ENCODE data around the gene SNX20.

Gene SNX20

DNA sequence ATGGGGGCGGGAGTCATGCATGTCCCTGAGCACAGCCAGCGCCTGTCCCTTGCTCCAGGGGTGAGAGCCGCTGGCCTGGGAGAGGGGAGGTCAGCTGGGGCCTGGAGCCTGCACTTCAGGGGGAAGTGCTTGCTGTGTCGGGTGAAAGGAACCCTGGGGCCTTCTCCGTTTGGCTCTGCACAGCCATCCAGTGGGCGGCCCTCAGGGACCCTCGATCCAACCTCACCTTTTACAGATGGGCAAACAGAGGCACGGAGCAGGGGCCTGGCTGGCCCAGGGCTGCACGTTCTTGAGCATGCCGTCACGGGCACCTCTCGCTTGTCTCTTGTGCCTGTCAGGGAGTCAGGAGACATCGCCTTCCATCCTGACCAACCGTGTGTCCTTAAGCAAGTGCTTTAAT, 1.8 kb downstream of the SNX20 start:
- no peak for DNase-seq

DNA sequence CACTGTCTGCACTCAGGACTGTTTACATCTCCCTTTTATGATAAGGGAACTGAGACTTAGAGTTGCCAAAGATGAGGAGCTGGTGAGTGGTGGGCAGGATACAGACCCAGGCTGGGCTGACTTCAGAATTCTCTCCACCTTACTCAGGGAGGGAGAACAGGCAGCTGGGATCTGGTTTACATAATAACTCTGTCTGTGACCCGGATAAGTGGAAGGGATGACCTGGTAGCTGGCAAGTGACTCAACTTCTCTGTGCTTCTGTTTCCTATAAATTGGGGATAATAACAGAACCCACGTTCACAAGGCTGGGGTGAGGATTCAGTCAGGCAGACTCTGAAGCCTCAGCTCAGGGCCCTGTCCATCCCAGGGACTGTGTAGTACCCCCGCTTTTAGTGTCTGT, 2.6 kb downstream of the SNX20 start:
- no peak for DNase-seq

DNA sequence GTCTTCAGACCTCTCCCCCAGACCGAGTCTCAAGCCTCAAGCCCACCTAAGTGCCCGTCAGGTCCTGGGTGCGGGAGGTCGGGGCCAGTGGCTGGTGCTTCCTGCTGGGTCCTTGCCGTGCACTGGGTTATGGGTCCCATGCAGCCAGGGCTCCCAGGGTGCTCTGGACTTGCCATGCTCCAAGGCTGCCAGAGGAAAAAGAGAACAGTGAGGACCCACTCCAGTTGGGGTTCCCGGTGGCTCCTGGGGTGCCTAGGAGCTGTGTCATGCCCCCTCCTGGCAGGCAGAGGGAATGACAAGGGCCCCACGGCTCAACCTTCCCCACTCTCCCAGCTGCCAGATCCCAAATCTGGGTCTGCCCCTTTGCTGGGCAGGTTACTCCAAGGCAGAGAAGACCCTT, 3.8 kb downstream of the SNX20 start:
- DNase-seq = no peak

DNA sequence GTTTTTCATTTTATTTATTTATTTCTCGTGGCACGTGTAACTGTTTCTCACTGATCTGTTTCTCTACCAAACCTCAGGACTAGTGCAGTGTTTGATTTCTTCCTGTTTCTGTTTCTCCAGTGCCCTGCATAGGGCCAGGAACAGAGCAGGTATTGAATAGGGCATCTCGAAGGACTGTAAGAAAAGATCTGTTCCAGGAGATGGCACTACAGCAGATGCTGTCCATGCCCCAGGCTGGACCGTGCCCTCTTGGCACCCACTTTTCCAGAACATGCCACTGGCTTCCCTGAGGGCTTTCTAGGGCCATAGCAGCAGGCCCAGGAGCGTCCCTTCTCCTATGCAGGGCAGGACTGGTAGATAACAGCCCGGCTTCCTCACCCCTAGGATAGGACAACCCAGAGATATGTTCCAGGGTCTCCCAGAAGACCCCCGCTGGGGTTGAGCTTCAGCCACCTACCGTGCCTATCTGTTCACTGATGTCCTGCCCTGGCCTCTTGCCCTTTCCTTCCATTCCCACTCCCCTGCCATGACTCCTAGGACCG, 4.4 kb downstream of the SNX20 start:
- no peak for DNase-seq

DNA sequence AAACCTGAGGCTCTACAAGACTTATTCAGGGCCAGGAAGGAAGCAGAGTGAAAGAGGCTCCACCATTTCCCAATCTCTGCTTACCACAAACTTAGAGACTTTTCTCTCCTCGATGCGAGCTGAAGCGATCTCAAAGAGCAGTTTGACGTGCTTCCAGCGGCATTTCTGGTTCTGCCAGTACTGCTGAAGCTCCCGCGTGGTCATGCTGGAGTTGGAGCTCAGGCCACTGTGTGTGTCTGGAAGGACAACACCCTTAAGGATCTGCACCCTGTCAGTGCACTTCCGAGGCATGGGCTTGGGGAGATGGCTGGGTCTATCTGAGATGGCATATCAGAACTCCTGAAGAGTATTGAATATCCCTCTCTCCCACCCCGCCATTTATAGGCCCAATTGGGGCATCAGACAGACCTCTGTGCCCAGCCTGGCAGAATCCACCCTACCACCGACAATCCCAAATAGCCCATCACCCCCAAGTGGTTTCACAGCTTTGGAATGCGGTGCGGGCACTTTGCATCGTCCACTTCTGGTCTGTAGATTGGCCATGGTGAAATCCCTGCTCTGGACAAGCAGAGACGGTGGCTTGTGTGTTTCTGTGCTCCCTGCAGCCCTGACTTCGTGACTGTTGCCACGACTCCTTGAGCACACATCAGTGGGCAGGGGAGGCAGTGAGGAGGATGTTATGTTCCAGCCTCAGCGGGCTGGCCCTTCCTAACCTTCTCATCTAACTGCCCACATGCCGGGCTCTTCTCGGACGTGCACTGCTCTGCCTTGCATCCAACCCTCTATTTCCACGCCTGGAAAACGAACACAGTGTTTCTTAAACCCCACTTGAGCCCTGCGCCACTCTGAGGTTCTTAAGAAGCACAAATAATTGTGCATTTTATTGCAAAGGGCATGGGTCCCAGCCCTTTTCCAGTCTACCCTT, 5.2 kb downstream of the SNX20 start:
- DNase-seq = no peak

DNA sequence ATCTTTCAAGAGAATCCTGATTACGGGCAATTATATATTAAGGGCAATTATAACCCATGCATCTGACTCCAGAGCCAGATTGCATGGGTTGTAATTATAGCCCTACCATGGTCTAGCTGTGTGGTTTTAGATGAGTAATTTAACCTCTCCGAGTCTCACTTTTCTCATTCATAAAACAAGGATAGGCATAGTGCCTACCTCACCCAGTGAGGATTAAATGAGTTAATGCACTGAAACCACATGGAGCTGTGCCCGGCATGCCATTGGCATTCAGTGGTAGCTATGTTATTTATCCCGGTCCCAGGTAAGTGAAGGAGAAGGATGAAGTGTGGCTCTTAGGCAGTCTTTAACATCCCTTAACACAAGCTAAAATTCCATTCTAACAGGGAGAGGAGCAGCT, 6.3 kb downstream of the SNX20 start:
- no peak for DNase-seq

DNA sequence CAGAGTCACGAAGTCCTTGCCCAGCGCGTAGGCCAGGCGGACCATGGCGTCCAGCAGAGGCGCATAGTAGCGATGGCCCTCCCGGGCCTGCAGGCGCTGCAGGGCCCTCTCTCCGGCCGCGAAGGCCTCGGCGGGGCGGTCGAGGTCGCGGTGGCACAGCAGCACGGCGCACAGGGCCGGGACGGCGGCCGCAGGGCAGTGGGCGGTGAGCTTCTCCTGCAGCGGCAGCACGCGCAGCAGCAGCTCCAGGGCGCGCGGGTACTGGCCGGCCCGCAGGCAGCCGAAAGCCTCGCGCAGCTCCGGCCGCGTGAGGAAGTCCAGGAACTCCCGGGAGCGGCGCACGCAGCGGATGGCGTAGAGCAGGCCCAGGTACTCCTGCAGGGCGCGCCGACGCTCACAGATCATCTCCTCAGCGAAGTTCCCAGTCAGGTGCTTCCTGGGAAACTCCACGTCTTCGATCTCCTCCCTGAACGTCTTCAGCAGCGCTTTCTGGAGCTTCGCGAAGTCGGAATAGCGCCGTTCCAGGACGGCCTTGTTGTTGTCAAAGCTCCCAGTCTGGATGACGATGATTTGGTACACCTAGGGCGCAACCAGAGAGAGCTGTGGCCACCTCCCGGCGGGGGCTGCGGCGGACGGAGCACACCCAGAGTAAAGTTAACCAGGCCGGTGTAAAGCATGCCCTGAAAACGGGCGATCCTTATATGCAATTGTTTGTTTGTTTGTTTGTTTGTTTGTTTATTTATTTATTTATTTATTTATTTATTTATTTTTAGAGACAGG, 7.4 kb downstream of the SNX20 start:
- DNase-seq = no peak

DNA sequence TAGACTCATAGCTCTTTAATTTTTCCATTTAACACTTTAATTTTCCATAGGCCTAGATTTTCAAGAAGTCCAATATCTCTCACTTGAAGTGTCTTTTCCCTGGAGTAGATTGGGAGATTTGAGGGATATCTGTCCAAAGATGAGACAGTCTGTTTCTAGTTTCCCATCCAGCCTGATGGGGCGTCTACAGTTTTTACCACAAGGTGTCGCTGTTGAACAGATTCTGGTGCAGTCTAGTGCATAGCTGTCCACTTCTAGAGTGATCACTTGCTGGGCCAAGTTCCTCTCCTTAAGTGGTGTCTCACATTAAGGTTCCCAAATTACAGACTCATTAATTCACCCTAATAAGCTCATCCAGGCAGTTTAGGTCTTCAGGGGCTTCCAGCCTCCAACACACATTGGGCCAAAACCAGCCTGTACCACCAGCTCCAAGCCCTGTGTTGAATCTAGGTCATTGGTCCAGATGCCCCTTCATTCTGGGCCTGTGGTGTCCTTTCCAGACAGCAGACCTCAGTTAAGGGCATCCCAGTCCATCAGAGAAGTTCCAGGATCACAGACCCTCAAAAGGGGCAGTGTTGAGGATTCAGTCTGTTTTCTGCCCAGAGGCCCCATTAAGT, 9.4 kb downstream of the SNX20 start:
- DNase-seq = no peak

DNA sequence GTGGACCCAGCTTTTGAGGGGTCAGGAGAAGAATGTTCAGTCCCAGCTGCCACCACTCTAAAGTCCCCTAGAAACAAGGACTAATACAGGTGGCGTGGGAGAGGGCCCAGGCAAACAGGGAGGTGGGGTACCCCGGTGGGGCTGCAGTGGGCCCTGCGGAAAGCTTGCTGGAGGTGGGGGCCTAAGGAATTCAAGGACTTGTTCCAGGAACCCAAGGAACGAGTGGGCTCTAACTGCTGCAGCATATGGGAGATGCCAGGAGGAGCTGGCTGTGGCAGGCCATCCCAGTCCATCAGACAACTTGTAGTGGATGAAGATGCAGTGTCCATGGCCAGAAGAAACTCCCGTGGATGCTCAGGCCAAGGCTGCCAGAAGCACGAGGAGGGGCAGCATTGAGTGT, 10.6 kb downstream of the SNX20 start:
- DNase-seq = no peak

DNA sequence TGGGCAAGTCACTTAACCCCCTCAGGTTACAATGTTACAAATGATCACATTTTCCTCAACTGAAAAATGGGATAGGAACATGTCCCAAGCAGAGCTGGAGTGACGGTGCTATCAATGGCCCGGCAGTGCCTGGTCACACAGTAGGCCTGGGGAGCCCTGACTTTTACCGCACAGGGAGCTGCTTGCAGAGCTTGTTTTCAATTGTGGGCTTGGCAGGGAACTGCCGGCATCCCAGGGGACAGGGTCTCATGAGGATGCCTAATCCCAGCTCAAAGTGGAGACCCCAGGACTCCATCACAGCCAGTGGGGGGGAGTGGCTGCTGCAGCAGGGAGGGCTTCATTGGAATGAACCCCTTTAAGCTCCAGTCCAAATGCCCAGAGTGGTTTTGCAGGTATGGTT, 11.4 kb downstream of the SNX20 start:
- DNase-seq = no peak

DNA sequence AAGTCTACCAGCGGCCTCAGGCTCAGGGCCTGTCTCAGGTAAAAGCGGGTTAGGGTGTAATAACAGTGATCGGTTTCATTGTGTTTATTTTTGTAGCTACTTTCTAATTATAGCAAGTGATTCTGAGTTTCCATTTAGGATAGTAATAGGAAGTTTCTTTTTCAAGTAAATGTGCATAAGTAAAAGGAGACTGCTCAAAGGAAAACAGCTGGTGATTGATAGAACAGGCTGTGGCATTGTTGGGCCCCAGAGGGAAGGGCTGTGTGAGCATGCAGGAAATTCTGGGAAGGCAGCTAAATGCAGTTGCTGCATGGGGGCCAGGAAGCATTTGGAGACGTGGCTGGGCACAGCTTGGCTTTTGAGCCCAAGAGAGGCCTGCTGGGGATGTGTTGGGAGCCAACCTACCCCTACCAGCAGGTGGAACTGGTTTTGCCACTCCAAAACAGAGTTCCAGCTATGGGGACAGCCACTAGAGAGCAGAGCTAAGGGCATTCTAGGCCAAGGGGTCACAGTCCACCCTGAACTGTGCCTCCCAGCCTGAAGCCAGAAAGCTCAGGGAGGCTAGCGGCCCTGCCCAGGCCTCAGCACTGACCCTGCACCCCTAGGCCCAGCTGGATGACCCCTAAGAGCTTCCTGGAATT, 12.6 kb downstream of the SNX20 start:
- DNase-seq = peak; percentile 63

DNA sequence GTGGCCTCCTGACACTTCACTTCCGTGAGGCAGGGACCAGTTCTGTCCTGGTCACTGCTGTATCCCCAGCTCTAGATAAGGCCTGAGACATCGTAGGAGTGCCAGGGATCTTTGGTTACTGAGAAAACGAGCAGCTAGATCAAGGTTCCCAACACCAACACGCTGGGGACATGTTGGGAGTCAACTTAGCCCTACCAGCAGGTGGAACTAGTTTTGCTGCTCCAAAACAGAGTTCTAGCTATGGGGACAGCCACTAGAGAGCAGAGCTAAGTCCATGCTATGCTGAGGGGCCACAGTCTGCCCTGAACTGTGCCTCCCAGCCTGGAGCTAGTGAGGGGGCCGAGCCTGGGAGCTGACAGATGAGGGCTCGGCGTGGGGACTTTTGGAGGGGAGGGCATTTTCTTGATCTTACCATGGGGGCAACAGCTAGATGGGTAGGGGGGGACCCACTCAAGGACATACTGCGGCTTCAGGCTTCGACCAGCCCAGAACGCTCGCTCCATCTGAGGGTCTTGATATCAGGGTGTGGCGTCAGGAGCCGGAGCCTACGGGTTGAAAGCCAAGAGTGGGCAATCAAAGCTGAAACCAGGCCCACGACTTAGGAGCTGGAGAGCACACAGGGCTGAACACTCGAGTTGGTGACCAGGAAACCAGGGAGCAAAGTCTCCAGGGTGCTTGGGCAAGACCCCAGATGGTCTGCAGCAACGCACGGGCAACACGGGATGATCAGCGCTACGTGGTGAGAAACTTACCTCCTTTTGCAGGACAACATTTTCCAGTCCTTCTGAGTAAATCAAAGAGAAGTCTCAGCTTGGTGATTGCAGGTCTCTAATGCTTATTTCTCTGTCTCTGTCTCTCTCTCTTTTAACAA, 13.4 kb downstream of the SNX20 start:
- DNase-seq = no peak

DNA sequence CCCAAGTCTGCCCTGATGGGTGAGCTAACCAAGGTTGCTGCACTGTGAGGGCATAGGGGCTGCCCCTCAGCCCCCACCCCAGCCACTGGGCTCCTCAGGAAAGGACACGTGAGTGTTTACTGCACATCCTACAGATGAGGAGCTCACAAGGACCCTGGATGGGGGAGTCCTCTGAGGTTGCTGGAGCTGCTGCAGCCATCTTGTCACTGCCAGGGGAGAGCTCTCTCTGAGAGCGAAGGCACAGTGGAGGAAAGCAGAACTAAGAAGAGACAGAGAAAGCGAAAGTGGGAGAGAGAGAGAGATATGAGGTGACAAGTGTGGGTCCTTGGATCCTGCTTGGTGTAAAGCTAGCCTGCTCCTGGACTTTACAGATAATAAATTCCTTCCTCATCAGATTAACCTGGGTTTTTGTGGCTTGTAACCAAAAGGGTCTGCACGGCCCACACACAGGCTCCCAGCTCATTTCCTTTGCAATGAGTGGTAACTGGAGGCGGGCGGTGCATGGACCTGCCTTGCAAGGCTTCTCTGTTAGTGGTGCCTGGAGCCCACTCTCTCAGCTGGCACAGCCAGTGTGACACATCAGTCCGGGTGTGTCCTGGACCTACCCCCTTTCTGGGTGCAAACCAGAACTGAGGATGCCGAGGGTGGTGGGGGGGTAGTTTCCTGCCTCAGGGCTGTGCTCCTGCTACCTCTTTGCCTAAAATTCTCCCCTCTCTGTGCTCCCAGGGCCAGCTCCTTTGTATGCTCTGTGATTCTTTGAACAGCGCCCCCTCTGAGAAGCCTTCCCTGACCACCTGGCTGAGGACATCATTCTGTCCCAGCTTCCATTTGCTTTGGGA, 14.2 kb downstream of the SNX20 start:
- no peak for DNase-seq

DNA sequence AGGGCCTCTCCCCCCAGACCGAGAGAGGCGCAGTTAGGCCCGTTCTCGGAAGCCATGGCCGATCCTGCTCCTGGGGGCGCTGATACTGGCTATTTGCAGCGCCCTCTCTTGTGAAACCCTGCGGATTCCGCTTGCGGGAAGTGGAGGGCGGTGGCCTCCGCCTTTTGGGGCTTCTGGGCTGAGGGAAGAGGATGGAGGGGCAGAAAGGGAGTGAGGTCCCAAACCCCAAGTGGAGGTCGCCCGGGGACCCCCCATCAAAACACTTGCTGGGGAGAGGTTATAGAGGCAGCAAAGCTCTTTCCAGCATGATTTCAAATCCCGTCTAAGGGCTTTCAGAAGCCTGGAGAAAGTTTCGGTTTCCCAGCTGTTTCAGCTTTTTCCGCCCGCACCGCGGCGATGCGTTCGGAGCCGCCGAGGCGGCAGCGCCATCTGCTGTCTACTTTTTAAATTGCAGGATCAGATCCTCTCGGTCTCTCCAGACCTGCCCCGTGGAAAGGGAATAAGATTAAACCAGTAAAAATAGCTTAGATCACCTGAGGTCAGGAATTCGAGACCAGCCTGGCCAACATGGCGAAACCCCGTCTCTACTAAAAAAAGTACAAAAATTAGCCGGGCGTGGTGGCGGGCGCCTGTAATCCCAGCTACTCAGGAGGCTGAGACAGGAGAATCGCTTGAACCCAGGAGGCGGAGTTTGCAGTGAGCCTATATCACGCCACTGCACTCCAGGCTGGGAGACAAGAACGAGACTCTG, 15.8 kb downstream of the SNX20 start:
- DNase-seq = peak; percentile 88

DNA sequence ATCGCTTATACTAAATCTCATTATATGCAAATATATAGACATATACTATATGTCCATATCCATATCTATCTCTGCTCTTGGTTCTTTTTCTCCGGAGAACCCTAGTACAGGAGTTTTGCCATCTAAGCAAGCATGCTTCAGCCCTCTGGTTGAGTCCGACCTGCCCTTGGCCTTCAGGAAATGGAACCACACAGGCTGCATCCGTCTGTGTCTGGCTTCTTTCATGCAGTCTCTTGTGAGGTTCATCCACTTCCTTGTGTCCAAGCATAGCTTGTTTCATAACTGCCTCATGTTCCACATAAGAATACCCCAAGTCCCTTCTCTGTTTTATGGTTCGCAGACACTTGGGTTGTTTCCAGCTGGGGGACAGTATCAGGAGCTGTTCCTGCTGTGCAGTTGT, 16.8 kb downstream of the SNX20 start:
- no peak for DNase-seq

DNA sequence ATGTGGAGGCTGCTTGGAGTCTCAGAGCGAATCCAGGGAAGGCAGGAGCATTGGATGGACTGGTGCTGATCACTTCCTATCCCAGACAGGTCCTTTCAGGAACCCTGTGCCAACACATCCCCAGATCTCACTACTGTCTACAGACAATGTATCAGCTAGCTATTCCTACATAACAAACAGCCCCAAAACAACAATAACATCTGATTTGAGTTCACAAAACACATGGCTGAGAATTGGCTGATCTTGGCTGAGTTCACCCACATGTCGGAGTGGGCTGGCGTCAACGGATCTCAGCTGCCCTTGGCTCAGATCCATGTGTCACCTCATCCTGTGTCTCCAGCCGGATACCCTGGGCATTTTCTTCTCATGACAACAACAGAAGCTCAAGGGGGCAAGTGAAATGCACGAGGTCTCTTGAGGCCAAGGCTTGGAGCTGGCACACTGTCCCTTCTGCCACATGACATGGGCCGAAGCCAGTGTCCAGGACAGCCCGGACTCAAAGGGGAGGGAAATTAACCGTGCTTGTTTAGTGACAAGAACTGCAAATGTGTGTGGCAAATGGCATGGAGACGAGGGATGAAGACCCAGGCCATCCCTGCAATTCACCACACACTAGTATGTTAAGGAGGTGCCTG, 18.7 kb downstream of the SNX20 start:
- DNase-seq = no peak

DNA sequence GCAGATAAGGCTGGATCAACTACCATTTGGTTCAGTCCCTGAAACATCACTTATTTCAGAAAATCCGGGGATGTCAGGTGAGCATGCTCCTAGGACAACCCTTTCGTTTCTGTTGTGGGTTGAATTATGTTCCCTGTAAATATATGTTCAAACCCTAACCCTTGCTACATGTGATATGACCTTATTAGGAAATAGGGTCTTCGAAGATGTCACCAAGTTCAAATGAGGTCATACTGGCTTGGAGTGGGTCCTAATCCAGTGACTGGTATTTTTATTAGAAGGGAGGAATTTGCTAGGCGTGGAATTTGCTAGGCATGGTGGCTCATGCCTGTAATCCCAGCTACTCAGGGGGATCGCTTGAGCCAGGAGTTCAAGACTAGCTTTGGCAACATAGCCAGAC, 21.3 kb downstream of the SNX20 start:
- DNase-seq = no peak

DNA sequence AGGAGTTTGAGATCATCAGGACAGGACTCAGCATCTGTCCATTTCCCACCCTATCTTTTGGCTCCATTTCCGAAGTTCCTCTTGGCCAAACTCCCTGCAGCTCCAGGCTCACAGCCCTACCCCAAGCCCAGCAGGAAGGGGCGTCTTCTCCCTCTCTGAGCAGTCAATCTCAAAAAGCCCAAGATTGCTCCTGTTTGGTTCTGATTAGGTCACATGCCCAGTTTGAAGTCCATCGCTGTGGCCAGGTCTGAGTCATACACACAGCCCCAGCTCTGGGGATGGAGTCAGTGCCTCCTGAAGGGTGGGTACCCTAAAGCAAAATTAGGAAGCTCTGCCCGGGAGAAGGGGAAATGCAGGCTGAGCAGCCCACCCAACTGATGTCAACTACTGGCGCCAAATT, 23.9 kb downstream of the SNX20 start:
- DNase-seq = no peak

DNA sequence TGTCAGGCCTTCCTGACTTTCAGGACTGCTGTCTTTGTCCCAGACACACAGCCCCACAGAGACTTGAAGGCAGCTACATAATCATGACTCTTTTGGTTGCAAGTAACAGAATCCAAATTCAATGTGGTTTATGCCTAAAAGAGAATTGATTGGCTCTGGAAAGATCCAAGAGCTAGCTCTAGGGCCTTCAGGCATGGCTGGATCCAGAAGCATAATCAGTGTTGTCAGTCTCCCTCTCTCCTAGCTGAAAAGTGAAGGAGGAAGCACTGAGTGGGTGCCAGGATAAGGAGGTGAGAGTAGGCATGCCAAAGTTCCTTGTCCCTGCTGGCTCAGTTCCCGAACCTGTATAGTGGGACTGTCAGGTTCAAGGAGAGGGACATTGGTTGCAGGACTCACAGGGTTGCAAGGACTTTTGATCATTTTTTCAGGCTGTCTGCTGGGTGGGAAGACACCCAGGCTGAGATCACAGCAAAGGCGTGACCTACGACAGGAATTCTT, 25.5 kb downstream of the SNX20 start:
- DNase-seq = no peak

All from right hindlimb (tissue), 1 donor.